HepG2 (cell line): Measurements from ENCODE around the gene ARHGEF3. TPM values are rescaled to one million over a fixed set of nuclear protein-coding genes. Genes with fewer than 3 reads are reported as not detected.

Experiments used
- ASH2L ChIP-seq: fragments of 300-600, 200-600 bp; sonication (generic); IDR thresholded peaks from 2 replicates; pipeline ENCODE4 v1.7.0; 2017; ENCODE audit warnings: low read depth, mild to moderate bottlenecking, moderate library complexity, mixed read lengths, low read length; ENCODE audit not compliant: insufficient read length
- BRD4 ChIP-seq: sonication (generic); formaldehyde crosslinking; IDR thresholded peaks from 2 replicates; pipeline ENCODE4 v1.4.0; 2020; ENCODE audit warnings: missing genetic modification reagents
- CTCF ChIP-seq: sonication (generic); formaldehyde crosslinking; IDR thresholded peaks from 2 replicates; pipeline ENCODE4 v1.5.0; 2020; ENCODE audit warnings: mild to moderate bottlenecking, missing genetic modification reagents, moderate library complexity
- EP300 ChIP-seq, 3 experiments: sonication (generic) in 1 of 3; formaldehyde crosslinking in 1 of 3; IDR thresholded peaks; 2 replicates each; pipeline versions ENCODE4 v1.5.1 to v1.6.1; 2011 to 2020; ENCODE audit warnings: low read depth in 2 of 3, low read length in 2 of 3, borderline replicate concordance in 1 of 3, improper control_type of control experiment in 1 of 3, mild to moderate bottlenecking in 1 of 3, missing genetic modification reagents in 1 of 3, moderate library complexity in 1 of 3
- EZH2 ChIP-seq: conservative IDR thresholded peaks from 2 replicates; pipeline ENCODE4 v1.6.1; 2012; ENCODE audit warnings: mild to moderate bottlenecking, low read depth, low read length, moderate library complexity
- FOXK1 ChIP-seq: sonication (generic); formaldehyde crosslinking; IDR thresholded peaks from 2 replicates; pipeline ENCODE4 v1.4.0; 2020; ENCODE audit warnings: low read depth, missing genetic modification reagents, borderline replicate concordance
- IKZF4 ChIP-seq: sonication (generic); formaldehyde crosslinking; IDR thresholded peaks from 2 replicates; pipeline ENCODE4 v1.5.1; 2020; ENCODE audit warnings: borderline replicate concordance, mild to moderate bottlenecking, low read depth, missing genetic modification reagents; ENCODE audit errors: not compliant biosample characterization
- JUN ChIP-seq: sonication (generic); formaldehyde crosslinking; IDR thresholded peaks from 2 replicates; pipeline ENCODE4 v1.4.0; 2020; ENCODE audit warnings: mild to moderate bottlenecking, missing genetic modification reagents
- KLF12 ChIP-seq: sonication (generic); formaldehyde crosslinking; IDR thresholded peaks from 2 replicates; pipeline ENCODE4 v1.4.0; 2020; ENCODE audit warnings: missing genetic modification reagents, borderline replicate concordance
- LCORL ChIP-seq, 2 experiments: fragments of 450-650 bp in 1 of 2; sonication (generic) in 1 of 2; formaldehyde crosslinking in 1 of 2; IDR thresholded peaks; 2 replicates each; pipeline versions ENCODE4 v1.5.0 to v1.6.1; 2017 to 2020; ENCODE audit warnings: antibody characterized with exemption in 1 of 2, missing genetic modification reagents in 1 of 2
- MAFG ChIP-seq: sonication (generic); formaldehyde crosslinking; IDR thresholded peaks from 2 replicates; pipeline ENCODE4 v1.5.1; 2020; ENCODE audit warnings: mild to moderate bottlenecking, missing genetic modification reagents
- MIER3 ChIP-seq: IDR thresholded peaks from 2 replicates; pipeline ENCODE4 v1.6.1; 2016; ENCODE audit warnings: missing compliant biosample characterization, borderline replicate concordance
- NFYC ChIP-seq: IDR thresholded peaks from 2 replicates; pipeline ENCODE4 v1.6.1; 2016; ENCODE audit warnings: missing genetic modification reagents, missing compliant biosample characterization
- NONO ChIP-seq, 2 experiments: fragments of 450-650 bp in 1 of 2; sonication (generic) in 1 of 2; formaldehyde crosslinking in 1 of 2; IDR thresholded peaks in 1 of 2; conservative IDR thresholded peaks in 1 of 2; 2 replicates each; pipeline versions ENCODE4 v1.6.1 to v1.8.0; 2017 to 2022; ENCODE audit warnings: mild to moderate bottlenecking in 1 of 2, missing genetic modification reagents in 1 of 2, moderate library complexity in 1 of 2
- PAF1 ChIP-seq: IDR thresholded peaks from 2 replicates; pipeline ENCODE4 v1.6.1; 2016; ENCODE audit warnings: missing genetic modification reagents, missing compliant biosample characterization
- POGK ChIP-seq: sonication (generic); formaldehyde crosslinking; conservative IDR thresholded peaks from 2 replicates; pipeline ENCODE4 v1.8.0; 2022; ENCODE audit warnings: mild to moderate bottlenecking, moderate library complexity, missing genetic modification reagents
- RAD51 ChIP-seq: fragments of 450-650 bp; IDR thresholded peaks from 2 replicates; pipeline ENCODE4 v1.6.1; 2016; ENCODE audit warnings: borderline replicate concordance
- RORA ChIP-seq: sonication (generic); formaldehyde crosslinking; IDR thresholded peaks from 2 replicates; pipeline ENCODE4 v1.5.0; 2020; ENCODE audit warnings: mild to moderate bottlenecking, missing genetic modification reagents, moderate library complexity
- SIN3B ChIP-seq: fragments of 150-350 bp; IDR thresholded peaks from 2 replicates; pipeline ENCODE4 v1.6.1; 2014; ENCODE audit warnings: low read length
- SRSF1 ChIP-seq: fragments of 200-400 bp; formaldehyde crosslinking; optimal IDR thresholded peaks from 2 replicates; pipeline ENCODE3; 2017; ENCODE audit warnings: mild to moderate bottlenecking, low read depth, low read length, moderate library complexity
- TEAD2 ChIP-seq: sonication (generic); formaldehyde crosslinking; IDR thresholded peaks from 2 replicates; pipeline ENCODE4 v1.9.0; 2021; ENCODE audit warnings: missing genetic modification reagents
- TERF1 ChIP-seq: sonication (generic); formaldehyde crosslinking; IDR thresholded peaks from 2 replicates; pipeline ENCODE4 v1.8.0; 2022; ENCODE audit warnings: mild to moderate bottlenecking, missing genetic modification reagents, moderate library complexity
- YY1 ChIP-seq: IDR thresholded peaks from 2 replicates; pipeline ENCODE4 v1.6.1; 2011; ENCODE audit warnings: low read length, low read depth, moderate library complexity, mild to moderate bottlenecking; ENCODE audit not compliant: insufficient read depth, insufficient replicate concordance
- ZNF570 ChIP-seq: sonication (generic); formaldehyde crosslinking; IDR thresholded peaks from 2 replicates; pipeline ENCODE4 v1.4.0; 2020; ENCODE audit warnings: mild to moderate bottlenecking, missing genetic modification reagents, borderline replicate concordance
- ZSCAN20 ChIP-seq: sonication (generic); formaldehyde crosslinking; IDR thresholded peaks from 2 replicates; pipeline ENCODE4 v1.4.0; 2020; ENCODE audit warnings: missing genetic modification reagents, mild to moderate bottlenecking, borderline replicate concordance
- ZZZ3 ChIP-seq: sonication (generic); formaldehyde crosslinking; IDR thresholded peaks from 2 replicates; pipeline ENCODE4 v1.4.0; 2020; ENCODE audit warnings: missing genetic modification reagents, mild to moderate bottlenecking, borderline replicate concordance
- polyA plus RNA-seq, 8 experiments: library from polyadenylated mRNA; depleted of rRNA in 3 of 8; stranded (reverse) in 7 of 8; unstranded in 1 of 8; fragments of >200 nt; fragmentation: Illumina TruSeq in 4 of 8; extraction: Trizol in 4 of 8; gene quantifications; 2 replicates each; pipeline versions ENCODE4 v1.2.1 to v1.2.3, GENCODE V29; 2011 to 2016; ENCODE audit warnings: low read depth in 4 of 8, missing spikeins in 1 of 8, mixed read lengths in 1 of 8; ENCODE audit not compliant: insufficient read depth in 1 of 8
- total RNA-seq, 5 experiments: library from RNA; depleted of rRNA; stranded (reverse); fragments of >200 nt; fragmentation: Illumina TruSeq; extraction: Trizol; gene quantifications; 2 replicates each; pipeline ENCODE4 v1.2.3, GENCODE V29; 2016; ENCODE audit warnings: low read depth in 1 of 5

ARHGEF3 gene
- total and polyA plus RNA-seq, 2 of the 13 experiments (the other 11 are each of a cell fraction or from before 2014, with no cell fraction given) = 14.8 to 23.1 TPM

GRCh38 chr3:56758539-56758981 lies 43.2 kb downstream of the ARHGEF3 start (continued):
- TF ChIP-seq EP300 (IDR thresholded peaks at IDR 0.05; ENCODE audit: low read depth in 2 of 2, low read length in 2 of 2) = peak in 1 of 2 experiments; percentile 59; a peak in 1 of 4 replicates
- TF ChIP-seq EP300 (CRISPR knock-in tag; IDR thresholded peaks at IDR 0.05; ENCODE audit: borderline replicate concordance) = 0 out of 2 replicates have a peak, but pooled peaks have one; percentile 19
- no peak for TF ChIP-seq YY1
- TF ChIP-seq MAFG (CRISPR knock-in tag) = no peak
- no peak for TF ChIP-seq CTCF (CRISPR knock-in tag)
- TF ChIP-seq TERF1 (CRISPR knock-in tag) = no peak
- no peak for TF ChIP-seq NFYC (CRISPR knock-in tag)
- no peak for TF ChIP-seq SRSF1
- no peak for TF ChIP-seq PAF1 (CRISPR knock-in tag)
- no peak for TF ChIP-seq POGK (CRISPR knock-in tag)
- TF ChIP-seq JUN (CRISPR knock-in tag) = no peak; the same call in 1 of the 2 replicates
- peak; percentile 47; the same call in 1 of the 2 replicates for TF ChIP-seq FOXK1 (CRISPR knock-in tag)
- TF ChIP-seq RAD51 = no peak
- TF ChIP-seq KLF12 (CRISPR knock-in tag) = no peak
- no peak for TF ChIP-seq EZH2
- no peak for TF ChIP-seq BRD4 (CRISPR knock-in tag)
- peak; percentile 31; the same call in 1 of the 2 replicates for TF ChIP-seq MIER3 (CRISPR knock-in tag)
- no peak for TF ChIP-seq TEAD2 (CRISPR knock-in tag)
- TF ChIP-seq SIN3B = no peak
- TF ChIP-seq NONO (IDR thresholded peaks at IDR 0.05) = no peak
- TF ChIP-seq NONO (CRISPR knock-in tag; conservative IDR thresholded peaks at IDR 0.05) = no peak
- no peak for TF ChIP-seq ZZZ3 (CRISPR knock-in tag)
- no peak for TF ChIP-seq ZSCAN20 (CRISPR knock-in tag)
- no peak for TF ChIP-seq ZNF570 (CRISPR knock-in tag)
- no peak for TF ChIP-seq ASH2L
- no peak for TF ChIP-seq LCORL (IDR thresholded peaks at IDR 0.05)
- no peak for TF ChIP-seq LCORL (CRISPR knock-in tag; IDR thresholded peaks at IDR 0.05)
- no peak for TF ChIP-seq RORA (CRISPR knock-in tag)
- no peak for TF ChIP-seq IKZF4 (CRISPR knock-in tag)
